Spinal cord (tissue), 10 donors: ENCODE results near the gene PPAN. TPM values are rescaled to one million over a fixed set of nuclear protein-coding genes. Genes with fewer than 3 reads are reported as not detected.

Experiments used
- DNase-seq, 6 donors: peaks; one replicate each; pipeline versions ENCODE4 v3.0.0 to v3.0.0-alpha.2; 2013 to 2015; ENCODE audit warnings: low spot score in 6 of 6, low read depth in 4 of 6
- H3K27ac ChIP-seq: one replicate; pipeline ENCODE4 v1.5.1; 2013; ENCODE audit warnings: low read depth, low read length, control low read depth
- H3K27me3 ChIP-seq: one replicate; pipeline ENCODE4 v1.6.1; 2013; ENCODE audit warnings: low read length; ENCODE audit not compliant: control insufficient read depth, insufficient read depth
- H3K36me3 ChIP-seq: one replicate; pipeline ENCODE4 v1.6.1; 2013; ENCODE audit warnings: low read length; ENCODE audit not compliant: control insufficient read depth, insufficient read depth
- H3K4me1 ChIP-seq: one replicate; pipeline ENCODE4 v1.6.1; 2013; ENCODE audit warnings: low read length; ENCODE audit not compliant: control insufficient read depth, insufficient read depth
- H3K4me3 ChIP-seq: one replicate; pipeline ENCODE4 v1.5.1; 2013; ENCODE audit warnings: low read depth, low read length, control low read depth
- H3K9me3 ChIP-seq: one replicate; pipeline ENCODE4 v1.6.1; 2013; ENCODE audit warnings: low read length; ENCODE audit not compliant: control insufficient read depth, insufficient read depth
- WGBS: methylation state at CpG from one replicate; pipeline ENCODE4 v1.1.5; 2013; ENCODE audit warnings: missing lambda C conversion rate; ENCODE audit not compliant: insufficient coverage; 5-methylcytosine and 5-hydroxymethylcytosine counted together
- polyA plus RNA-seq, 2 donors: library from polyadenylated mRNA; unstranded; fragments of 120-200 nt; gene quantifications; one replicate each; pipeline ENCODE4 v1.2.1, GENCODE V29; 2013; ENCODE audit not compliant: insufficient read length in 2 of 2
- total RNA-seq, 2 donors: library from RNA; depleted of rRNA in 1 of 2; stranded (reverse); fragments of 120-200 nt in 1 of 2; fragments of >200 nt in 1 of 2; gene quantifications; one replicate each; pipeline versions ENCODE4 v1.2.3 to v1.2.4, GENCODE V29; 2013 to 2014
- donor health status: healthy.

PPAN gene
- total and polyA plus RNA-seq, 4 donors, result 16.0 to 43.3 (median 28.5) TPM

- no peak for DNase-seq
- H3K36me3 ChIP-seq, result peaks cover 96% of the 10 kb centered on the region
- no peak overlapping the region for H3K4me3 ChIP-seq
- no peak overlapping the region for H3K27ac ChIP-seq
- no peaks in the 10 kb centered on the region for H3K27me3 ChIP-seq
- no peaks in the 10 kb centered on the region for H3K9me3 ChIP-seq
- 91% methylated on average over 36 of the region's 38 CpGs for WGBS
- no peaks in the 10 kb centered on the region for H3K4me1 ChIP-seq
Observed at GRCh38 chr19:10137751-10138682, 31.9 kb downstream of the PPAN start.

GRCh38 chr19:10138879-10139795 lies 33.0 kb downstream of the PPAN start:
- peaks cover 99% of the 10 kb centered on the region for H3K36me3 ChIP-seq
- 95% methylated on average over 27 of the region's 27 CpGs for WGBS
- H3K4me3 ChIP-seq, result no peak overlapping the region
- no peaks in the 10 kb centered on the region for H3K4me1 ChIP-seq
- no peak for DNase-seq
- no peak overlapping the region for H3K27ac ChIP-seq
- H3K9me3 ChIP-seq, result no peaks in the 10 kb centered on the region
- H3K27me3 ChIP-seq, result no peaks in the 10 kb centered on the region

- no peak overlapping the region for H3K4me3 ChIP-seq
- WGBS, result 91% methylated on average over 23 of the region's 23 CpGs
- peaks cover 99% of the 10 kb centered on the region for H3K36me3 ChIP-seq
- H3K9me3 ChIP-seq, result no peaks in the 10 kb centered on the region
- H3K4me1 ChIP-seq, result no peaks in the 10 kb centered on the region
- H3K27me3 ChIP-seq, result no peaks in the 10 kb centered on the region
- no peak for DNase-seq
- H3K27ac ChIP-seq, result no peak overlapping the region
Observed at GRCh38 chr19:10139952-10140351, 33.8 kb downstream of the PPAN start.

GRCh38 chr19:10141479-10141878 lies 35.3 kb downstream of the PPAN start:
- Histone ChIP-seq H3K27me3 (no peaks in the 10 kb centered on the region), H3K36me3 (peaks cover 99% of the 10 kb centered on the region), H3K27ac (no peak overlapping the region), H3K4me1 (no peaks in the 10 kb centered on the region), H3K4me3 (no peak overlapping the region), H3K9me3 (no peaks in the 10 kb centered on the region)
- no peak for DNase-seq
- 90% methylated on average over 13 of the region's 13 CpGs for WGBS

- H3K4me3 ChIP-seq, result no peak overlapping the region
- H3K36me3 ChIP-seq, result peaks cover 99% of the 10 kb centered on the region
- 96% methylated on average over 15 of the region's 18 CpGs for WGBS
- H3K4me1 ChIP-seq, result no peaks in the 10 kb centered on the region
- no peaks in the 10 kb centered on the region for H3K27me3 ChIP-seq
- H3K27ac ChIP-seq, result no peak overlapping the region
- no peak for DNase-seq
- no peaks in the 10 kb centered on the region for H3K9me3 ChIP-seq
Observed at GRCh38 chr19:10141973-10142372, 35.8 kb downstream of the PPAN start.

GRCh38 chr19:10142701-10143375 lies 36.7 kb downstream of the PPAN start:
- WGBS, result 97% methylated on average over 10 of the region's 15 CpGs
- H3K27ac ChIP-seq, result no peak overlapping the region
- H3K36me3 ChIP-seq, result peaks cover 98% of the 10 kb centered on the region

GRCh38 chr19:10143681-10144080 lies 37.5 kb downstream of the PPAN start:
- DNase-seq, result no peak
- Histone ChIP-seq H3K27ac (no peak overlapping the region), H3K4me1 (no peaks in the 10 kb centered on the region), H3K4me3 (no peak overlapping the region), H3K27me3 (no peaks in the 10 kb centered on the region), H3K36me3 (peaks cover 95% of the 10 kb centered on the region), H3K9me3 (no peaks in the 10 kb centered on the region)
- 95% methylated on average over 11 of the region's 11 CpGs for whole genome bisulfite sequencing

More at GRCh38 chr19:10142701-10143375, 36.7 kb downstream of the PPAN start:
- H3K9me3 ChIP-seq, result no peaks in the 10 kb centered on the region
- DNase-seq, result no peak
- no peak overlapping the region for H3K4me3 ChIP-seq
- no peaks in the 10 kb centered on the region for H3K27me3 ChIP-seq
- no peaks in the 10 kb centered on the region for H3K4me1 ChIP-seq

GRCh38 chr19:10144361-10144760 lies 38.2 kb downstream of the PPAN start:
- no peak overlapping the region for H3K27ac ChIP-seq
- 96% methylated on average over 10 of the region's 10 CpGs for WGBS

GRCh38 chr19:10145031-10145430 lies 38.9 kb downstream of the PPAN start:
- WGBS, result 92% methylated on average over 5 of the region's 10 CpGs
- no peak for DNase-seq
- H3K27ac ChIP-seq, result no peak overlapping the region
- H3K4me1 ChIP-seq, result no peaks in the 10 kb centered on the region
- no peaks in the 10 kb centered on the region for H3K9me3 ChIP-seq
- no peak overlapping the region for H3K4me3 ChIP-seq
- H3K27me3 ChIP-seq, result no peaks in the 10 kb centered on the region
- peaks cover 95% of the 10 kb centered on the region for H3K36me3 ChIP-seq

More at GRCh38 chr19:10144361-10144760, 38.2 kb downstream of the PPAN start:
- H3K9me3 ChIP-seq, result no peaks in the 10 kb centered on the region
- DNase-seq, result no peak
- peaks cover 95% of the 10 kb centered on the region for H3K36me3 ChIP-seq
- no peak overlapping the region for H3K4me3 ChIP-seq
- no peaks in the 10 kb centered on the region for H3K27me3 ChIP-seq
- H3K4me1 ChIP-seq, result no peaks in the 10 kb centered on the region
